ENCODE data around the gene ZNF622. TPM values are rescaled to one million over a fixed set of nuclear protein-coding genes. Genes with fewer than 3 reads are reported as not detected.

ZNF622 gene
- total and polyA plus RNA-seq, 11 donors = 43.7 to 171 (median 58.4) TPM

- DNase-seq (no peak), ATAC-seq (no peak)
- intact Hi-C loops (cut with DNase I) = loop anchor here in 5 of 10 donors (2.0 to 5.0 kb wide), 3 partner anchors 27 to 45 kb away; no protein-coding TSS in a partner anchor
- peaks cover 0 to 27% (median 7%) of the 10 kb centered on the region in 12 donors for H3K4me1 ChIP-seq
- H3K27me3 ChIP-seq = no peaks in the 10 kb centered on the region
- H3K4me3 ChIP-seq = peak overlapping the region; percentile 27 to 62 (median 50)
- no peaks in the 10 kb centered on the region for H3K36me3 ChIP-seq
- no peaks in the 10 kb centered on the region for H3K9me3 ChIP-seq
- TF ChIP-seq CTCF (IDR thresholded peaks at IDR 0.05) (no peak), POLR2A (IDR thresholded peaks at IDR 0.05) (no peak)
- H3K27ac ChIP-seq = peak overlapping the region; percentile 66 to 96 (median 85)
Observed at GRCh38 chr5:16507716-16508115, 42.1 kb upstream of the ZNF622 start.

GRCh38 chr5:16505904-16506303 is 40.3 kb upstream of the ZNF622 start:
- Histone ChIP-seq H3K4me1 (peaks cover 0 to 42% (median 7%) of the 10 kb centered on the region in 12 donors), H3K4me3 (peak overlapping the region in 11 of 12 donors; percentile 9 to 62 (median 51)), H3K27ac (peak overlapping the region; percentile 63 to 96 (median 85)), H3K9me3 (no peaks in the 10 kb centered on the region), H3K36me3 (no peaks in the 10 kb centered on the region), H3K27me3 (no peaks in the 10 kb centered on the region)
- WGBS, 4 donors = 46 to 59% (median 49%) methylated on average over 6 of the region's 6 CpGs
- intact Hi-C loops (cut with DNase I) = loop anchor here in 4 of 10 donors (5.0 kb wide), 2 partner anchors 41 to 46 kb away; no protein-coding TSS in a partner anchor
- TF ChIP-seq CTCF (IDR thresholded peaks at IDR 0.05) (no peak), POLR2A (IDR thresholded peaks at IDR 0.05) (no peak)
- DNase-seq (no peak), ATAC-seq (peak in 2 of 4 donors; percentile 1 to 23)

GRCh38 chr5:16505140-16505891 is 39.7 kb upstream of the ZNF622 start:
- intact Hi-C loops (cut with DNase I) = loop anchor here in 4 of 10 donors (5.0 kb wide), 2 partner anchors 42 to 47 kb away; no protein-coding TSS in a partner anchor
- 57 to 67% (median 64%) methylated on average over 17 of the region's 17 CpGs for WGBS, 4 donors
- H3K4me1 ChIP-seq = peaks cover 0 to 46% (median 7%) of the 10 kb centered on the region in 12 donors
- peak overlapping the region; percentile 9 to 62 (median 50) for H3K4me3 ChIP-seq
- DNase-seq = no peak
- peak in 2 of 4 donors; percentile 9 to 44 for ATAC-seq
- peak overlapping the region; percentile 63 to 96 (median 85) for H3K27ac ChIP-seq
- H3K36me3 ChIP-seq = no peaks in the 10 kb centered on the region
- H3K27me3 ChIP-seq = no peaks in the 10 kb centered on the region
- TF ChIP-seq CTCF (IDR thresholded peaks at IDR 0.05) (no peak), POLR2A (IDR thresholded peaks at IDR 0.05) (no peak)
- no peaks in the 10 kb centered on the region for H3K9me3 ChIP-seq

- no peaks in the 10 kb centered on the region for H3K36me3 ChIP-seq
- peak overlapping the region in 11 of 12 donors; percentile 9 to 62 (median 51) for H3K4me3 ChIP-seq
- intact Hi-C loops (cut with DNase I) = no loop called here
- H3K9me3 ChIP-seq = no peaks in the 10 kb centered on the region
- ATAC-seq = no peak
- peak overlapping the region in 10 of 12 donors; percentile 29 to 96 (median 86) for H3K27ac ChIP-seq
- TF ChIP-seq POLR2A (IDR thresholded peaks at IDR 0.05) = no peak
- no peak for TF ChIP-seq CTCF (IDR thresholded peaks at IDR 0.05)
- no peak for DNase-seq
- 77 to 86% (median 79%) methylated on average over 10 of the region's 10 CpGs for WGBS, 4 donors
- H3K4me1 ChIP-seq = peaks cover 0 to 50% (median 6%) of the 10 kb centered on the region in 12 donors
- no peaks in the 10 kb centered on the region for H3K27me3 ChIP-seq
Observed at GRCh38 chr5:16504571-16504970, 39.0 kb upstream of the ZNF622 start.
